ENCODE data around the gene PRSS2.

Gene PRSS2

GRCh38 chr7:142788303-142789289 lies 17.8 kb downstream of the PRSS2 start:
- no peak for DNase-seq

GRCh38 chr7:142789441-142789840 lies 18.7 kb downstream of the PRSS2 start:
- no peak for DNase-seq

GRCh38 chr7:142790056-142790455 lies 19.3 kb downstream of the PRSS2 start:
- no peak for DNase-seq

- no peak for DNase-seq
These were observed 19.8 kb downstream of the PRSS2 start for GRCh38 chr7:142790555-142790954.

GRCh38 chr7:142791502-142791901 lies 20.7 kb downstream of the PRSS2 start:
- no peak for DNase-seq

GRCh38 chr7:142792129-142792528 lies 21.4 kb downstream of the PRSS2 start:
- DNase-seq = no peak

GRCh38 chr7:142792593-142792992 lies 21.8 kb downstream of the PRSS2 start:
- no peak for DNase-seq

- no peak for DNase-seq
These were observed 22.4 kb downstream of the PRSS2 start for GRCh38 chr7:142793156-142793555.

GRCh38 chr7:142795339-142795863 lies 24.6 kb downstream of the PRSS2 start:
- DNase-seq = no peak

- no peak for DNase-seq
These were observed 25.3 kb downstream of the PRSS2 start for GRCh38 chr7:142796001-142796500.

- DNase-seq = no peak
These were observed 26.0 kb downstream of the PRSS2 start for GRCh38 chr7:142796501-142797390.

- DNase-seq = no peak
These were observed 26.9 kb downstream of the PRSS2 start for GRCh38 chr7:142797391-142798377.

GRCh38 chr7:142798451-142799436 lies 28.0 kb downstream of the PRSS2 start:
- DNase-seq = no peak

- DNase-seq = no peak
These were observed 28.7 kb downstream of the PRSS2 start for GRCh38 chr7:142799437-142799835.

GRCh38 chr7:142800088-142800487 lies 29.3 kb downstream of the PRSS2 start:
- DNase-seq = no peak

GRCh38 chr7:142800699-142801260 lies 30.0 kb downstream of the PRSS2 start:
- DNase-seq = no peak

GRCh38 chr7:142801601-142802295 lies 31.0 kb downstream of the PRSS2 start:
- no peak for DNase-seq

- DNase-seq = no peak
These were observed 31.5 kb downstream of the PRSS2 start for GRCh38 chr7:142802301-142802700.

- DNase-seq = no peak
These were observed 33.1 kb downstream of the PRSS2 start for GRCh38 chr7:142803901-142804300.
